ENCODE results near the gene ZNF644.

GRCh38 chr1:90948301-90948700, 73.5 kb downstream of the ZNF644 start:
- TF ChIP-seq CTCF (IDR thresholded peaks at IDR 0.05) (no peak), POLR2A (IDR thresholded peaks at IDR 0.05) (no peak)

Data from prostate gland (tissue), 2 donors.